HG03439 (cell line): ENCODE data around the gene FMN1.
"Not testable (repeated sequence)": the region's sequence is repeated elsewhere in the genome, so short reads cannot be mapped to it uniquely, and the experiment has no call there.

Experiments used
- ATAC-seq: cut with Tn5 transposase; IDR thresholded peaks from one replicate; pipeline ENCODE4 v1.9.1; 2021; ENCODE audit warnings: mild to moderate bottlenecking, moderate library complexity; ENCODE audit not compliant: unreplicated experiment

The FMN1 gene

GRCh38 chr15:32983679-32984078 is 210.8 kb downstream of the FMN1 start:
- no peak for ATAC-seq

- ATAC-seq: no peak
Measured at GRCh38 chr15:32982001-32982400, 212.5 kb downstream of the FMN1 start.

- no peak for ATAC-seq
Measured at GRCh38 chr15:32981536-32981935, 213.0 kb downstream of the FMN1 start.

- ATAC-seq: no peak
Measured at GRCh38 chr15:32979710-32980109, 214.8 kb downstream of the FMN1 start.

GRCh38 chr15:32977506-32977905 is 217.0 kb downstream of the FMN1 start:
- ATAC-seq: no peak

- ATAC-seq: no peak
Measured at GRCh38 chr15:32974691-32975090, 219.8 kb downstream of the FMN1 start.

GRCh38 chr15:32972686-32973085 is 221.8 kb downstream of the FMN1 start:
- ATAC-seq: no peak

GRCh38 chr15:32970847-32971246 is 223.7 kb downstream of the FMN1 start:
- no peak for ATAC-seq

- no peak for ATAC-seq
Measured at GRCh38 chr15:32967521-32967920, 227.0 kb downstream of the FMN1 start.

- no peak for ATAC-seq
Measured at GRCh38 chr15:32966512-32966911, 228.0 kb downstream of the FMN1 start.

- no peak for ATAC-seq
Measured at GRCh38 chr15:32965897-32966296, 228.6 kb downstream of the FMN1 start.

- ATAC-seq: no peak
Measured at GRCh38 chr15:32959077-32959476, 235.4 kb downstream of the FMN1 start.

GRCh38 chr15:32957219-32957618 is 237.3 kb downstream of the FMN1 start:
- no peak for ATAC-seq

- no peak for ATAC-seq
Measured at GRCh38 chr15:32956711-32957110, 237.8 kb downstream of the FMN1 start.

- ATAC-seq: no peak
Measured at GRCh38 chr15:32956006-32956405, 238.5 kb downstream of the FMN1 start.

- ATAC-seq: no peak
Measured at GRCh38 chr15:32953533-32953910, 241.0 kb downstream of the FMN1 start.

- ATAC-seq: no peak
Measured at GRCh38 chr15:32952901-32953532, 241.5 kb downstream of the FMN1 start.

GRCh38 chr15:32951736-32952464 is 242.6 kb downstream of the FMN1 start:
- ATAC-seq: no peak

GRCh38 chr15:32950051-32950450 is 244.5 kb downstream of the FMN1 start:
- not testable (repeated sequence) for ATAC-seq

GRCh38 chr15:32946210-32946609 is 248.3 kb downstream of the FMN1 start:
- no peak for ATAC-seq

- ATAC-seq: no peak
Measured at GRCh38 chr15:32944431-32944830, 250.1 kb downstream of the FMN1 start.

- ATAC-seq: no peak
Measured at GRCh38 chr15:32943711-32944110, 250.8 kb downstream of the FMN1 start.

GRCh38 chr15:32942401-32942841 is 252.1 kb downstream of the FMN1 start:
- ATAC-seq: no peak
